CD8-positive, alpha-beta memory T cell (primary cell): ENCODE data around the gene PEBP1. TPM values are rescaled to one million over a fixed set of nuclear protein-coding genes. Genes with fewer than 3 reads are reported as not detected.

ENCODE experiments used
- CTCF ChIA-PET: fragments of 350-600 bp; sonication (Branson Sonifier 250); formaldehyde crosslinking; loops from one replicate; lab custom pipeline; 2021; ENCODE audit warnings: antibody characterized with exemption; lab: Charles Lee
- POLR2A ChIA-PET: fragments of 350-600 bp; sonication (Branson Sonifier 250); formaldehyde crosslinking; loops from one replicate; lab custom pipeline; 2021; ENCODE audit warnings: antibody characterized with exemption; lab: Charles Lee
- DNase-seq, 5 donors: peaks; one replicate each; pipeline versions ENCODE4 v3.0.0 to v3.0.0-alpha.2; 2020 to 2022; ENCODE audit warnings: mixed read lengths in 1 of 5
- H3K27ac ChIP-seq: one replicate; pipeline ENCODE4 v1.7.0; 2013; ENCODE audit warnings: low read depth, mild to moderate bottlenecking, low read length, moderate library complexity
- H3K27me3 ChIP-seq: 2 replicates; pipeline ENCODE4 v1.7.0; 2013; ENCODE audit warnings: low read length, mild to moderate bottlenecking; ENCODE audit not compliant: insufficient read depth, poor library complexity, severe bottlenecking
- H3K36me3 ChIP-seq: 2 replicates; pipeline ENCODE4 v1.7.0; 2013; ENCODE audit warnings: mild to moderate bottlenecking, low read length, moderate library complexity; ENCODE audit not compliant: insufficient read depth
- H3K4me1 ChIP-seq: 2 replicates; pipeline ENCODE4 v1.7.0; 2013; ENCODE audit warnings: mild to moderate bottlenecking, low read length, moderate library complexity; ENCODE audit not compliant: insufficient read depth
- H3K4me3 ChIP-seq: 2 replicates; pipeline ENCODE4 v1.7.0; 2013; ENCODE audit warnings: mild to moderate bottlenecking, low read length
- H3K9me3 ChIP-seq: 2 replicates; pipeline ENCODE4 v1.7.0; 2013; ENCODE audit warnings: mild to moderate bottlenecking, low read length
- H3K27ac Mint-ChIP-seq, 8 donors: one replicate each; pipeline ENCODE4 v1.8.0; 2020 to 2021; ENCODE audit warnings: mixed read lengths in 8 of 8, mild to moderate bottlenecking in 6 of 8, inconsistent platforms in 3 of 8, moderate library complexity in 3 of 8
- H3K27me3 Mint-ChIP-seq, 2 donors: one replicate each; pipeline ENCODE4 v1.8.0; 2020 to 2021; ENCODE audit warnings: mixed read lengths in 2 of 2, mild to moderate bottlenecking in 1 of 2, moderate library complexity in 1 of 2
- H3K36me3 Mint-ChIP-seq, 3 donors: one replicate each; pipeline ENCODE4 v1.8.0; 2020 to 2021; ENCODE audit warnings: mixed read lengths in 3 of 3, inconsistent platforms in 1 of 3, mild to moderate bottlenecking in 1 of 3
- H3K4me1 Mint-ChIP-seq, 3 donors: one replicate each; pipeline ENCODE4 v1.8.0; 2020 to 2021; ENCODE audit warnings: mixed read lengths in 3 of 3, inconsistent platforms in 1 of 3, mild to moderate bottlenecking in 1 of 3
- H3K4me3 Mint-ChIP-seq, 7 donors: one replicate each; pipeline ENCODE4 v1.8.0; 2020 to 2021; ENCODE audit warnings: mixed read lengths in 7 of 7, mild to moderate bottlenecking in 6 of 7, moderate library complexity in 4 of 7, inconsistent platforms in 2 of 7
- H3K9me3 Mint-ChIP-seq, 5 donors: one replicate each; pipeline ENCODE4 v1.8.0; 2020 to 2022; ENCODE audit warnings: mixed read lengths in 5 of 5, mild to moderate bottlenecking in 3 of 5, moderate library complexity in 2 of 5, inconsistent platforms in 1 of 5
- polyA plus RNA-seq: library from polyadenylated mRNA; unstranded; fragments of 300-500 nt; fragmentation: Illumina TruSeq; gene quantifications from one replicate; pipeline ENCODE4 v1.2.3, GENCODE V29; 2021
- total RNA-seq, 2 experiments: library from RNA; stranded (reverse); gene quantifications; one replicate each; pipeline ENCODE4 v1.2.3, GENCODE V29; 2021

Gene PEBP1
- total and polyA plus RNA-seq, 3 experiments from 2014 or later, result 140 to 317 (median 142) TPM

GRCh38 chr12:118183711-118184110 lies 47.8 kb downstream of the PEBP1 start:
- POLR2A ChIA-PET, result no interaction called here

GRCh38 chr12:118185602-118186397 lies 49.9 kb downstream of the PEBP1 start:
- Mint-ChIP-seq H3K36me3 (peaks cover 5 to 43% (median 8%) of the 10 kb centered on the region in 3 donors), H3K9me3 (no peaks in the 10 kb centered on the region), H3K27ac (peak overlapping the region in 7 of 8 donors; percentile 22 to 91 (median 40)), H3K27me3 (no peaks in the 10 kb centered on the region), H3K4me1 (peaks cover 19 to 30% (median 26%) of the 10 kb centered on the region in 3 donors), H3K4me3 (no peak overlapping the region)
- Histone ChIP-seq H3K27me3 (no peaks in the 10 kb centered on the region), H3K4me3 (no peak overlapping the region), H3K9me3 (no peaks in the 10 kb centered on the region), H3K27ac (no peak overlapping the region), H3K36me3 (peaks cover 9% of the 10 kb centered on the region), H3K4me1 (no peaks in the 10 kb centered on the region)
- ChIA-PET CTCF (interaction anchor here (8.2 kb wide), 1 partner anchor 191 kb away, joined by 63 read pairs; the partner anchor contains the start of gene SUDS3), POLR2A (no interaction called here)
- DNase-seq, result no peak

More at GRCh38 chr12:118183711-118184110, 47.8 kb downstream of the PEBP1 start:
- Mint-ChIP-seq H3K4me1 (peaks cover 19 to 30% (median 26%) of the 10 kb centered on the region in 3 donors), H3K36me3 (peaks cover 5 to 39% (median 8%) of the 10 kb centered on the region in 3 donors), H3K27ac (peak overlapping the region in 1 of 8 donors; percentile 12), H3K9me3 (no peaks in the 10 kb centered on the region), H3K4me3 (no peak overlapping the region), H3K27me3 (no peaks in the 10 kb centered on the region)
- no peaks in the 10 kb centered on the region for H3K4me1 ChIP-seq
- CTCF ChIA-PET, result interaction anchor here (1.3 to 8.2 kb wide), 5 partner anchors 10 to 194 kb away, joined by 3 to 63 read pairs (median 3); partner anchors contain the start of gene SUDS3
- no peaks in the 10 kb centered on the region for H3K9me3 ChIP-seq
- H3K36me3 ChIP-seq, result peaks cover 6% of the 10 kb centered on the region
- H3K27me3 ChIP-seq, result no peaks in the 10 kb centered on the region
- no peak overlapping the region for H3K27ac ChIP-seq
- no peak overlapping the region for H3K4me3 ChIP-seq
- no peak for DNase-seq

GRCh38 chr12:118187751-118188435 lies 52.0 kb downstream of the PEBP1 start:
- ChIA-PET CTCF (interaction anchor here (0.6 kb wide), 1 partner anchor 91 kb away, joined by 4 read pairs; no protein-coding TSS in a partner anchor), POLR2A (interaction anchor here (0.6 kb wide), 1 partner anchor 45 kb away, joined by 3 read pairs; no protein-coding TSS in a partner anchor)
- no peak overlapping the region for H3K27ac ChIP-seq
- H3K36me3 ChIP-seq, result peaks cover 5% of the 10 kb centered on the region
- no peak for DNase-seq
- H3K9me3 Mint-ChIP-seq, result no peaks in the 10 kb centered on the region
- H3K4me3 Mint-ChIP-seq, result no peak overlapping the region
- no peaks in the 10 kb centered on the region for H3K27me3 ChIP-seq
- H3K4me1 ChIP-seq, result no peaks in the 10 kb centered on the region
- no peaks in the 10 kb centered on the region for H3K27me3 Mint-ChIP-seq
- H3K27ac Mint-ChIP-seq, result peak overlapping the region in 4 of 8 donors; percentile 44 to 78 (median 72)
- no peaks in the 10 kb centered on the region for H3K9me3 ChIP-seq
- peaks cover 11 to 17% (median 14%) of the 10 kb centered on the region in 3 donors for H3K4me1 Mint-ChIP-seq
- H3K4me3 ChIP-seq, result no peak overlapping the region
- H3K36me3 Mint-ChIP-seq, result peaks cover 0 to 41% (median 6%) of the 10 kb centered on the region in 3 donors

- peaks cover 9 to 13% (median 12%) of the 10 kb centered on the region in 3 donors for H3K4me1 Mint-ChIP-seq
- peaks cover 0 to 45% (median 6%) of the 10 kb centered on the region in 3 donors for H3K36me3 Mint-ChIP-seq
- CTCF ChIA-PET, result no interaction called here
- no peaks in the 10 kb centered on the region for H3K9me3 Mint-ChIP-seq
- H3K27ac ChIP-seq, result no peak overlapping the region
- H3K27me3 ChIP-seq, result no peaks in the 10 kb centered on the region
- H3K9me3 ChIP-seq, result no peaks in the 10 kb centered on the region
- H3K27ac Mint-ChIP-seq, result peak overlapping the region in 2 of 8 donors; percentile 6 to 37
- DNase-seq, result no peak
- POLR2A ChIA-PET, result no interaction called here
- H3K27me3 Mint-ChIP-seq, result no peaks in the 10 kb centered on the region
- H3K4me3 Mint-ChIP-seq, result no peak overlapping the region
- no peaks in the 10 kb centered on the region for H3K4me1 ChIP-seq
- H3K36me3 ChIP-seq, result peaks cover 5% of the 10 kb centered on the region
- H3K4me3 ChIP-seq, result no peak overlapping the region
These were observed 52.9 kb downstream of the PEBP1 start for GRCh38 chr12:118188690-118189371.

- CTCF ChIA-PET, result no interaction called here
- no peaks in the 10 kb centered on the region for H3K9me3 Mint-ChIP-seq
- peaks cover 9 to 13% (median 13%) of the 10 kb centered on the region in 3 donors for H3K4me1 Mint-ChIP-seq
These were observed 53.8 kb downstream of the PEBP1 start for GRCh38 chr12:118189741-118190191.

GRCh38 chr12:118190266-118190665 lies 54.3 kb downstream of the PEBP1 start:
- Histone ChIP-seq H3K36me3 (peaks cover 14% of the 10 kb centered on the region), H3K27me3 (no peaks in the 10 kb centered on the region), H3K4me1 (no peaks in the 10 kb centered on the region), H3K9me3 (no peaks in the 10 kb centered on the region), H3K4me3 (no peak overlapping the region), H3K27ac (no peak overlapping the region)
- H3K27me3 Mint-ChIP-seq, result no peaks in the 10 kb centered on the region
- peaks cover 0 to 55% (median 12%) of the 10 kb centered on the region in 3 donors for H3K36me3 Mint-ChIP-seq
- no peaks in the 10 kb centered on the region for H3K9me3 Mint-ChIP-seq
- peak overlapping the region in 1 of 8 donors; percentile 33 for H3K27ac Mint-ChIP-seq
- ChIA-PET POLR2A (no interaction called here), CTCF (no interaction called here)
- H3K4me3 Mint-ChIP-seq, result peak overlapping the region in 1 of 7 donors; percentile 40
- peaks cover 9 to 13% (median 13%) of the 10 kb centered on the region in 3 donors for H3K4me1 Mint-ChIP-seq
- no peak for DNase-seq

More at GRCh38 chr12:118189741-118190191, 53.8 kb downstream of the PEBP1 start:
- POLR2A ChIA-PET, result no interaction called here
- Mint-ChIP-seq H3K27ac (peak overlapping the region in 2 of 8 donors; percentile 9 to 33), H3K4me3 (no peak overlapping the region), H3K36me3 (peaks cover 0 to 52% (median 11%) of the 10 kb centered on the region in 3 donors), H3K27me3 (no peaks in the 10 kb centered on the region)
- no peak overlapping the region for H3K27ac ChIP-seq
- peaks cover 9% of the 10 kb centered on the region for H3K36me3 ChIP-seq
- no peaks in the 10 kb centered on the region for H3K4me1 ChIP-seq
- DNase-seq, result no peak
- no peaks in the 10 kb centered on the region for H3K9me3 ChIP-seq
- H3K4me3 ChIP-seq, result no peak overlapping the region
- H3K27me3 ChIP-seq, result no peaks in the 10 kb centered on the region

GRCh38 chr12:118193477-118193876 lies 57.6 kb downstream of the PEBP1 start:
- CTCF ChIA-PET, result interaction anchor here (1.2 kb wide), 1 partner anchor 11 kb away, joined by 3 read pairs; no protein-coding TSS in a partner anchor
- H3K4me3 Mint-ChIP-seq, result no peak overlapping the region
- no peak overlapping the region for H3K27ac ChIP-seq

More at GRCh38 chr12:118193477-118193876, 57.6 kb downstream of the PEBP1 start:
- H3K27me3 Mint-ChIP-seq, result no peaks in the 10 kb centered on the region
- no peak for DNase-seq
- H3K9me3 Mint-ChIP-seq, result no peaks in the 10 kb centered on the region
- peaks cover 0 to 4% (median 0%) of the 10 kb centered on the region in 3 donors for H3K4me1 Mint-ChIP-seq
- no peak overlapping the region for H3K27ac Mint-ChIP-seq
- no peaks in the 10 kb centered on the region for H3K4me1 ChIP-seq
- peaks cover 21% of the 10 kb centered on the region for H3K36me3 ChIP-seq
- no peaks in the 10 kb centered on the region for H3K27me3 ChIP-seq
- H3K9me3 ChIP-seq, result no peaks in the 10 kb centered on the region
- no peak overlapping the region for H3K4me3 ChIP-seq
- H3K36me3 Mint-ChIP-seq, result peaks cover 5 to 62% (median 22%) of the 10 kb centered on the region in 3 donors
- POLR2A ChIA-PET, result no interaction called here
